Stimulated activated CD4-positive, alpha-beta T cell treated with anti-CD3 and anti-CD28 coated beads, Interleukin-1b, Interleukin-23, amount 100 ng/mL, for 24 hours (primary cell): Measurements from ENCODE around the gene ADAMTSL3.

Experiments
- DNase-seq, 4 experiments: peaks; one replicate each; pipeline ENCODE4 v3.0.0-alpha.2; 2020; ENCODE audit warnings: low read depth in 4 of 4, low spot score in 1 of 4

ADAMTSL3 gene

DNA sequence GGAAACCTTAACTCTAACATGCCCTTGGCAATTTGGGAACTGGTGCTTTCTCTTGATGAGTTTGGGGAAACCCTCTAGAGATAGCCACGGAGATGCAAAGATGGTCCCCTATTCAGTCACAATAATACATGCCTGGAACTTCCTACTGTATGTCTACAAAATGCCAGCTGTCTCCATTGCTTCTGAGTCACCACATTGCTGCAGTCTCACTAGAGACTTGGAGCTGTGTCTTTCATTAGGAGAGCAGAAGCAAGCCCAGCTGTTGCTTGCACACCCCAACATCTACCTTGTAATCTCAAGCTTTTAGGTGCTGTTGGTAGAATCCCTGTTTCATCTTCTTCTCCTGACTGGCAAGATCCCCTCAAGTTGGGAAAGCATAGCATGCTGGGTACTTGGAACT, 261.0 kb downstream of the ADAMTSL3 start:
- DNase-seq = no peak

DNA sequence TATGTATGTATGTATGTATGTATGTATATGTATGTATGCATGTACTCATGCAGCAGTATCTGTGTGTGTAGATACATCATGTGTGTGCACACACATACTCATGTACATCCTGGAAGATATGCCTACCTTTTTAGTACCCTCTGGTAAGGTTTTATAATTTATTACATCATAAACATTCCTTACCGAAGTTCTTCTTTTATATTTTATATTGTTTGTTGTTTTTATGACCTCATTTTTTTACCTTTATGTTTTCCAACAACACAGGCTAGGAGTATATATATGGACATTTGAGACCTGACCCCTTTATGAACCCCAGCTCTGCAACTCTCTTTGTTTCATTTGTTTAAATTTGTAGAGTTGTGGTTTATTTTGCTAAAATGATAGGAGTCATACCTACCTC, 263.5 kb downstream of the ADAMTSL3 start:
- no peak for DNase-seq

DNA sequence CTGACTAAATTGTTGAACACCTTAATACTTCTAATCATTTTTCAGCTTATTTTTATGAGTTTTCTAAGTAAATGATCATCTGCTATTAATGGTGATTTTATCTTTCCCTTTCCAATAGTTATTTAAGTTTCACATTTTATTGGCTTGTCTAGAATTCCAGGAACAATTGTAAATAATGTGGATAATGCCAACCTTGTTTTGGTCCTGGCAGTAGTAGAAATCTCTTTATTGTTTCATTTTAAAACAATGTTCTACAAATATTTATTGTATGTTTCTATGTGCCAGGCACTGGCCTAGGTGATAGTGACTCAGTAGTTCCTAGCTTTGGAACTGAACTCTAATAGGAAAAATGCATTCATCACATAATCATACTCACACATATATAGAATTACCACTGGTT, 264.1 kb downstream of the ADAMTSL3 start:
- no peak for DNase-seq

DNA sequence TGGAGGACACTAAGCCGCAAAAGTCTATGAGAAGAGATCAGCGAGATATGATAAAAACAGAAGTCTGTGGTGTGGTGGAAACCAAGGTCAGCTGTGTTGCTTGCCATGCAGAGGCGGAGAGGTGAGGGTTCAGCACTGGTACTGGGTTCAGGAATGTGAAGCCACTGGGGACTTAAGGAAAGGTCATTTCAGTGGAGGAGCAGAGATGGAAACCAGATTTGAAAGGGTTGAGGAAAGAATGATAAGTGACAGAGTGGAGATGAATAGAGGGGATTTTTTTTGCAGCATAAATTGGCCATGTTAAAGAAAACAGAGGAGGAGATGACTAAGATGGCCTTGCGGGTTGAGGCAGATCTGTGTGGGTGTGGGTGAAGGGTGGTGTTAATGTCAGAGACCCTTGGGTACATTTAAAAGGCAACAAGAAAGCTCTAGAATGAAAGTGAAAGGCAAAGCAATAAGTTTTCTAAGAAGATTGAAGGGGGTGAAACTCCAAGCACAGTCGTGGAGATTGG, 265.5 kb downstream of the ADAMTSL3 start:
- no peak for DNase-seq

DNA sequence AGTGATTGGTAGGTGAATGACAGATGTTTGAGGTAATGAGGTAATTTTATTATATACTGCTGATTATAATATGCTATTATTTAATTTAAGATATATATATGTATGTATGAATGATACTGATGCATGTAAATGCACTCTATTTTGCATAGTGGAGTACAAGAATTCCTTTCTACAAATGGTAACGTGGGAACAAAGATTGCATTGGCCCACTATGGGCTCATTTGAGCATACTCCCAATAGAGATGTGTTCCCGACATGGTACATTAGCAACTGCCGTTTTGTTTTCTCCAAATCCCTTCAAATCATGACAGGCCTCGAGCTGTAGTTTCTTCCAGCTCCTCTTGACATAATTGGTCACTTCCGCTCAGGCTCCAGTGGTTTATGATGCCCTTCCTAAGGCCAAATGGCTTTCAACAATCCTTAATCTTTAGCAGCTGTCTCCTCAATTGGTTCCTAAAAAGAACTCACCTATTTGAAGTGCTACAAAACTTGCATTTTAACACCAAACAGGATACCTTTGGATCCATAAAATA, 266.1 kb downstream of the ADAMTSL3 start:
- no peak for DNase-seq

DNA sequence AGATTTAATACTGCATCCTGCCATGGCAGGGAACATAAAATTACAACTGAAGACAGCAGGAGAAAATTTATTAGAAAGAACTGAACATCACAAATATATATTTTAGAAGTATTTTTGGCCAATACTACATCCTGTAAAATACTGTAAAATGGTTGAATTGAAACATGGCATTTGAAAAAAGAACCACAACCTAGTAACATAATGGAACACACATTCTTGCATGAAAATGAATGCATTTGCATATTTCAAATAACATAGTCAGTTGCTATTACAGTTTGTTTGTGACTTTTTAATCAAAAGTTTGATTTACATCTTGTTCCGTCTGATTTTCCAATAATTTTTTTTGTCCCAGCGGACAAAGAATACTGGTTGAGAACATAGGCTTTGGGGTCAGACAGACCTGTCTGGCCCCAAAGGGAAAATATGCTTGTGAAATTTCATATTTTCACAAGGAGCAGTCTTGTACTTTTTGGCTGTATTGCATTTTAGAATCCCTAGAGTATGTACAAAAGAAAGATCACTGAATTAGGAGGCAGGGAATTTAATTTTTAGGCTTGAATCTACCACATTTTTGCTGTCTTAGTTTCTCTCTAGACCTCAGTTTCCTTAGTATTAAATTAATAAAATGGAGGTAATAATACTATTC, 268.8 kb downstream of the ADAMTSL3 start:
- no peak for DNase-seq

DNA sequence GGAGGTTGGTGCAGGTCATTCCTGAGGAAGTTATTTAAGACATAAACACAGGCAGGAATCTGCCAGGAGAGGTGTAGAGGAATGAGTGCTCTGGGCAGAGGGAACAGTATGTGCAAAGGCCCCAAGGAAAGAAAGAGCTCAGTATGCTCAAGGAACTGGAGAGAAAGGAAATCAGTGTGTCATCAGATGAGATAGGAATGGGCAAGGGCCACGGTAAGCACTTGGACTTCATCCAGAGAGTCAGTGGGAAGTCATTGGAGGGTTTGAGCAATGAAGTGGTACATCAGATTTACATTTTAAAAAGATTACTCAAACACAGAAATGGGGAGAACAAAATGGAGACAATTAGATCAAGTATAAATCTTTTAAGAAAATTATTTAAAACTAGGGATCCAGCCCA, 272.2 kb downstream of the ADAMTSL3 start:
- DNase-seq = no peak

DNA sequence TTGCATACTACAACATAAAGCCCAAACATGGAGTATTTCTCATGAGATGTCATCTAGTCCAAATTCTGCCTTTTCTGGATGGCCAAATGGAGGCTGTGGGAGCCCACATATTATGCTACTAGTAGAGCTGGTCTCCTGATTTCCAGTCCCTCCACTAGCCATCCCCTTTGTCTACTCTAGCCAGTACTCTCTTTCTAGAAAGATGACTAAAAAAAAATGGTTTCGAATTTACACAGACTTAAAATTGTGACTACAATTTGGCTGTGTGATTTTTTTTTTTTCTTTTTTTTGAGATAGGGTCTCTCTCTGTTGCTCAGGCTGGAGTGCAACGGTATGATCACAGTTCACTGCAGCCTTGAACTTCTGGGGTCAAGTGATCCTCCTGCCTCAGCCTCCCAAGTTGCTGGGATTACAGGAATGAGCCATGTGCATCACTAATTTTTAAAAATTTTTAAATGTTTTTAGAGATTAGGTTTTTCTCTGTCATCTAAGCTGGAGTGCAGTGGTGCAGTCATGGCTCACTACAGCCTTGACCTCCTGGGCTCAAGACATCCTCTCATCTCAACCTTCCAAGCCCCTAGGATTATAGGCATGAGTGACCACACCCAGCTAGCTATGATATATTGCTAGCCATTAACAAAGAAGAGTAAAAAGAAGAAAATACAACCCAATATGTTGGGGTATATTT, 273.9 kb downstream of the ADAMTSL3 start:
- no peak for DNase-seq

DNA sequence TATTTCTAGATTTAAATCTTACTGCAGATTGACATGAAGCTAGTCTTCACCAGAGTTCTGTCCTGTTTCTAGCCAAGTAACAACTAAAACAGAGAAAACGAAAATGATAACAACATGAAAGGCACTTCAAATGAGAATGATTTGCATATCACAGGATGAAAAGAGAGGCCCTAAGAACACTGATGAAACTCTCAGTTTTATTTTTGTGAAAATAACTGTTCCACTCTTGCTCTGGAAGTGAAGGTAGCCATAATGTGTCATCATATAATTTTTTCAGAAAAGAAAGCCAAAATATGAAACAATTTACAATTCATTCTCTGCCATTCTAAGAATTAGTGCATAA, 274.4 kb downstream of the ADAMTSL3 start:
- DNase-seq = no peak

DNA sequence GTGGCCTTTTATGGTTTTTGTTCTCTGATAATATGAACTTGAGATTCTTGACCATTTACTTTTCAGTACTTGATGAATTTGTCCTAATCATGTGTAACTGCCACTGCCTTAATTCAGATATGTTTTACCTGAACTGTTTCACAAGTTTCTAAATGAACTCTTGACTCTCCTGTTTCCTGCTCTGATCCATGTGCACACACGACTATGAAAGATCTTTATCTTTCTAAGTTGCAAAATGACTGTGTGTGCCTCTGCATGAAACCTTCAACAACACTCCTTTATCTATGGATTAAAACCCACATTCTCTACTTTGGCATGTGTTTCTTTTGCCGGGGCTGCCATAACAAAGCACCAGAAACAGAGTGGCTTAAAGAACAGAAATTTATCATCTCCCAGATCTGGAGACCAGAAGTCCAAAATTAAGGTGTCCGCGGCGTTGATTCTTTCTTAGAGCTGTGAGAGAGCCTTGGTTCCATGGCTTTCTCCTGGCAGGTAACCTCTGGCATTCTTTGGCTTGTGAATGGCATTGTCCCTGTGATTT, 275.0 kb downstream of the ADAMTSL3 start:
- no peak for DNase-seq

DNA sequence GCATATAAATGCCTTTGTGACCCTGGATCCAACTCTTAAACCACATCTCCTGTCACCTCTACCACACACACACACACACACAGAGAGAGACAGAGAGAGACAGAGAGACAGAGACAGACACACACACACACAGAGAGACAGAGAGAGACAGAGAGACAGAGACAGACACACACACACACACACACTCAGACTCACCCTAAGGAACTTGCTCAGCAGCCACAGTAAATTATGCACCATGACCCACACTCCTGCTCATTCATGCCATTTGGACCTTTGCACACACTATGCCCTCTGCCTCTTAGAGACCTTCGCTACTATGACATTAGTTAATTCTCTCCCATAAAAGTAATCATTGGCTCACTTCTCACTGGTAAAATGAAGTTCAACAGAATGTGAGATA, 275.7 kb downstream of the ADAMTSL3 start:
- no peak for DNase-seq

DNA sequence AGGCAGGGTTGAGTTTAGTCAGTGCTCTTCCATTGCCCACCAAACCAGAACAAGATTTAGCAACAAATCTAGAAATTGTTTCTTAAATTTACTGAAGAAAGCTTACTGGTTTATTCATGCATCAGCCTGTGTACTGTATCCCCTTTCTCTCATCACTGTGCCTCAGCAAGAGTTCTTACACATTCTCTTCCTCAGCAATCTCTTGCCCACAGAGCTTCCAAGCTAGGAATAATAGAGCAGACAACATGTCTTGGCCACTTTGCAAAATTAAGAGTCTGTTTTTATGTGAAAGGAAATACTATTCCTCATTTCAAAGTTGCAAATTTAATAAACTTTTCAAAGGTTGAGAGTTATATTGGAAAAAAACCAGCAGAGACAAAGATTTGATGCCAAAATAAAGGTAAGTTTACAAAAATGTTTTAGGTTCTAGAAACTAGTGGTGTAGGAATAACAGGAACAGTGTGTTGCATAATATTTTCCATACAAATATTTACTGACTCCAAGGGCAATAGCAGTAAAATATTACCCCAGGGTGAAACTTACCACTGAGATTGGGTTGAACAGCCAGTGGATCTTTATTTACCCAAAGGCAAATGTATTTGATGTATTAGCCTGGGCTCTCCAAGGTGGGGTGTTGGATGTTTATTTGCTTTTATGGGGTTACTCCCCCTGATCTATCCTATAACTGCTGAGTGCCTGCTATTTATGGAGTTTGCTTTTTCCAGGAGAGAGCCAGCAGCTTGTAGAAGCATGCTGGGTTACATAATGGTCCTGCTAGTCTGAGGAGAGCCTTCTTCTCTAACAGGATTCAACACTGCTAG, 276.7 kb downstream of the ADAMTSL3 start:
- DNase-seq = no peak

DNA sequence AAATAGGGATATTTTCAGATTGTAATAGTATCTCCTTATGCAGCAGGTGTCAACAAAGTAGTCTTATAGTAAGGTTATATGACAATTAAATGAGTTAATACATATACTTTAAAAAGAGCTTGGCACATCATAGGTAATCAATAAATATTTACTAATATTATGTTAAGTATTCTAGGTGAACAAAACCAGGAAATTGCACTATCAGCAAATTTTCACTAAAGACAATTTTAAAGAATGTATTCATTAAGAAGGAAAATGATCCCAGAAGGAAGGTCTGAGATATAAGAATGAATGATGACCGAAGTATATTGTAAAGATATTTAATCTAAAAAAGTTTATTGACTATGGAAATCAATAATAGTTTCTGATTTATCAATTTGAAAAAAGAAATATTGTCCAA, 281.9 kb downstream of the ADAMTSL3 start:
- DNase-seq = no peak

DNA sequence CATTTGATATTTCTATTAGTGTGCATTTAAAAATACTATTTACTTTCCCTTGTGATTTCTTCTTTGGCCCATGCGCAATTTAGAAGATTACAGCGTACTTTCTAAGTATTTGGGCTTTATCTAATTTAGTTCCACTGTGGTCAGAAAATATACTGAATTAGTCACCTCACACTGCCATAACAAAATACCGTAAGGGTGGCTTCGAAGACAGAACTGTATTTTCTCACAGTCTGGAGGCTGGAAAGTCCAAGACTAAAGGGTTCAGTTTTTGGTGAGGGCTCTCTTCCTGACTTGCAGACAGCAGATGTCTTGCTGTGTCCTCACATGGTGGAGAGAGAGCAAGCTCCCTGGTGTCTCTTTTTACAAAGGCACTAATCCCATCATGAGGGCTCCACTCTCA, 286.2 kb downstream of the ADAMTSL3 start:
- DNase-seq = no peak

DNA sequence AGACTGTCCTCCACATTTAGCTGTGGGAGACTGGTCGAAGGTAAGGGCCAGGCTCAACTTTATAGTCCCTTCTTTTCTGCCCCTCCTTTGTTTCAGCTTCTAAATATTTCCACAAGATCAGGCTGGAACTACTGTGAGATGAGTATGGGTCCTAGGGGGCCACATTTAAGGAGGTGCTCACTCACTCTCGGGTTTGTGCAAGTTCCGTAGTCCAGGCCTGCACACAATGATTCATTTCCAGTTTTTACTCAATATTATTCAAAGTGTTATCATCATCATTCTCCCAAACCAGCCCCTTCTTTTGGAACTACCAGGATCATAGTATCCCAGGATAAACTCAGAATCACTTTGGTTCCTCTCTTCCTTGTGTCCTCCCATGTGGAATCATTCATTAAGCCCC, 289.1 kb downstream of the ADAMTSL3 start:
- DNase-seq = no peak

DNA sequence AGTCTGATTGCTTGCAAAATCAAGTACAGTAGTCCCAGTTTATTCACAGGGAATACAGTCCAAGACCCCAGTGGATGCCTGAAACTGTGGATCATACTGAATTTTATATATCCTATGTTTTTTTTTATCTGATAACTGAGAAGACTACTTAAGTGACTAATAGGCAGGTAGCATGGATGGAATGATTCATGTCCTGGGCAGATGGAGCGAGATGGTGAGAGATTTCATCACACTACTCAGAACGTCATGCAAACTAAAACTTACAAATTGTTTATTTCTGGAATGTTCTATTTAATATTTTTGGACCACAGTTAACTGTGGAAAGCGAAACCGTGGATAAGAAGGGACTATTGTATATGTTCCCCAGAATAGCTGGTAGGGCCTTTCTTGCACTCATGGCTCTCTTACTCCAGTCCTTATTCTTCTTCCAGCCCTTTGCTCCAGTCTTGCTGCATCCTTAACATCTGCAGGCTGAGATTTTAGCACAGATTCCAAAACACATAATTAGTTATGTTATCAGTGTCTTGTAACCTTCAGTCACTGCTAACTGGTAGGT, 290.0 kb downstream of the ADAMTSL3 start:
- no peak for DNase-seq

DNA sequence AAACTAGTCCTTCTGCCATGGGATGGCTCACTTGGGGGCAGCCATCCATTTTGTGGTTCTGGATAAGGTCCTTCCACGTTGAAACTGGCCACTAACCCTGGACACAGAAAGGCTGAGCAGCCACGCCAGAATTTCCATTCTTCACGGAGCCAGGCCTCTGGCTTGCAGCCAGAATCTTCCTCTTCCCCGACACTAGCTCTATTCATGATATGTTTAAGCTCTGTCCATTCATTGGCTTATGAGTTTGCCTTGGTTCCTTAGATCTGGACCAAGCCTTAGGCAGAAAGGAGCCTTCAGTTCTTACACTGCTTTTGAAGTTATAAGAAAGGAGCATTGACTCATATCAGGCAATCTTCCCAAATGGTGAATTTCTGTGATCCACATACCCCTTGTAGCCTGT, 293.2 kb downstream of the ADAMTSL3 start:
- no peak for DNase-seq

DNA sequence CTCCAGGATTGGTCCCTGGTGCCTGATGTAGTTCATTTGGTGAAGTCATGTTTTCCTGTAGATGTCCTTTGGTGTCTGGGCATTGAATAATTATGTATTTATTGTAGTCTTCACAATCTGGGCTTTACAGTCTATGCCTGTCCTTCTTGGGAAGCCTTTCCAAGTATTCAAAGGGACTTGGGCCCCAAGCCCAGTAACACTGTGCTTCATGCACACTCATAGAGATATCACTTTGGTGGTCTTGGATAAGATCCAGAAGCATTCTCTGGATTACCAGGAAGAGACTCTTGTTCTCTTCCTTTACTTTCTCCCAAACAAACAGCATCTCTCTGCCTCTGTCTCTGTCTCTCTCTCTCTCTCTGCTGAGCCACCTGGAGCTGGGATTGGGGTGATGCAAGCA, 300.6 kb downstream of the ADAMTSL3 start:
- DNase-seq = no peak

DNA sequence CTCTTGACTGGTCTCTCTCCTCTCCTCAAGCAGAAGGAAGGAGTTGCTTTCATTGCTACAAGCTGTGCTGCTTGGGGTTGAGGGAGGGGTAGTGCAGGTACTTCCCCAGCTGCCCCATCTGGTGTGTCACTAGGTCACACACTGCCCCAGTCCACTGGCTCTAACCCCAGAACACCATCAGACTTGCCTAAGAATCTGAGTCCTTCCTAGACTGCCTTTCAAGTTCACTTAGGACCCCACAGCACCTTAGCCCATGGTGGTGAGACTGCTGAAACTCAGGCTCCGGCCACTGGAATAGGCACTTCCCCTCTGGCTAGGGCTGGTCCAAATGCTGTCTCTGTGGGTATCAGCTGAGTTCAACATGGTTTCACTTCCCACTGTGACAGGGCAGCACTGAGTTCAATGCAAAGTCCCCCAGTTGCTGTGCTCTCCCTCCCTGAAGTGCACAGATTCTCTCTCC, 301.9 kb downstream of the ADAMTSL3 start:
- no peak for DNase-seq

DNA sequence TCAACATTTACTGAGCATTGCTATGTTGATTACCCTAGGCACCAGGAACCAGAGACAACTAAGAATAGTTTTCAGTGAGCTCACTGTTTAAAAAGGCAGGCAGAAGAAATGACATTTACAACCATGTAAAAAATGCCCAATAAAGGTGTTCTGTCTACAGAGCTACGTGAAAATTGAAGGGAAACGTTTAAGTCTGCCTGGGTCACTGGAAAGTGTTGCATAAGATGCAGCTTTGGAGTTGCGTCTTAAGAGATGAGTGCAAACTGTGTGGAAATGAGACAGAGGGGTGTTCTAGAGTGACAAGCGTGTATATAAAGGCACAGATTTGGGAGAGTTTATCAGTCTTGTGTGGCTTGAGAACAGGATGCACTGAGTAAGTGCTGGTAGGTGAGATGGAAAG, 303.0 kb downstream of the ADAMTSL3 start:
- no peak for DNase-seq

DNA sequence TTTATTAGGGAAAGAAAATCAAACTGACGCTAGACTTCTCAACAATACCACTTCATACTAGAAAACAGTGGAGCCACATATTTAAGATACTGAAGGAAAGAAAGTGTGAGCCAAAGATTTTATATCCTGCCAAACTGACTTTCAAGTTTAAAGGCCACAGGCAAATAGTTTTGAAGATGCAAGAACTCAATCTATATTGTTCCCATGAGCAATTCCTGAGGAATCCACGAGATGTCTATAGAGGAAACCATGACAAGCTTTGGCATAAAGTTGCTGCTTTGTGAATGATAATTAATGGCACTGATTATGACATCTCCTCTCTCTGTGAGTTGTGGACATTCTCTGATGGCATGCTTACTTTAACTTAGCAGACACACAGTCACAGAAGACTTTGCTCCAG, 305.6 kb downstream of the ADAMTSL3 start:
- DNase-seq = no peak
